Activated CD8-positive, alpha-beta memory T cell treated with anti-CD3 and anti-CD28 coated beads for 48 hours (primary cell): ENCODE measurements around the gene FAM174B.

ENCODE experiments used
- DNase-seq, 3 experiments: peaks; one replicate each; pipeline ENCODE4 v3.0.0-alpha.2; 2020; ENCODE audit warnings: low read depth in 2 of 3, low spot score in 2 of 3

FAM174B gene

DNA sequence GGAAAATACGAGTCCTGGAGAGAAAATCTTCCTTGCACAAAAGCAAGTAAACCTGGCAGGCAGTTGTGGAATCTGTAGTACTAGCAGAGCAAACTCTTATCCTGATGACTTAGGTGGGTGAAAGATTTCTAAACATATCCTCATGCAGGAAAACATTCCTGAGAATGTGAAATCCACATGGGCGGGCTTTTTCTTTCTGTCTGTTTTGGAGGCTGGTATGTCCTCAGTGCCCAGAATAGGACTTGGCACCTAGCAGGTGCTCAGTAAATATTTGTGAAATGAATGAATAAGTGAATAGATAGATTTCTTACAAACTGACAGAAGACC is 53.3 kb downstream of the FAM174B start:
- no peak for DNase-seq

DNA sequence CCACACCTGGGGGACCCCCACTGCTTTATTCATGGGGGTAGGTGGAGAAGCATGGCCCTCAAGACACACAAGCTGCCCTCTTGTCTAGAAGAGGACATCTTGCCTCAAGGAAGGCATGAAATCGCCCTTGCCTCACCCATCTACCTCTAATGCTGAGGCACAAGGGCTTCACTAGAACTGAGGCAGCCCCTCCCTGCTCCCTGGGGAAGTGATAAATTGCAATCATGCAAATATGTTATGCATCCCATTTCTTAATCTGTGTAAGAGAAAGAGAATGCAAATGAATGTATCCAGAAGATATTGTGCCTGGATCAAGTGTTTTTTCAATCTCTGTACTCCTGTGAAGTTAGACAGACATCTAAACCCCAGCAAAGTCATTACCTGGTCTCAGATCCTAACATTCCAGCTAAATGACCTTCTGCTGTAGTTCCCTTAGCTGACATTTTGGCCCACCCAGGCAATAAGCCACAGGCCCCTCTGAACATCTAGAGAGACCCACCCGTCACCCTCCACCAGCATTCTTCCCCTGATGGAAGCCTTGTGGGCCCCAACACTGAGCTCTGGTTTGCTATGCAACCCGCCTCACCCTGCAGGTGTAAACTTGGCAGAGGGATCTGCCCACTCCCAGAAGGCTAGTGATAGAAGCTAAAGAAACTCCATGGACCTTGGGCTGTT is 53.8 kb downstream of the FAM174B start:
- no peak for DNase-seq

DNA sequence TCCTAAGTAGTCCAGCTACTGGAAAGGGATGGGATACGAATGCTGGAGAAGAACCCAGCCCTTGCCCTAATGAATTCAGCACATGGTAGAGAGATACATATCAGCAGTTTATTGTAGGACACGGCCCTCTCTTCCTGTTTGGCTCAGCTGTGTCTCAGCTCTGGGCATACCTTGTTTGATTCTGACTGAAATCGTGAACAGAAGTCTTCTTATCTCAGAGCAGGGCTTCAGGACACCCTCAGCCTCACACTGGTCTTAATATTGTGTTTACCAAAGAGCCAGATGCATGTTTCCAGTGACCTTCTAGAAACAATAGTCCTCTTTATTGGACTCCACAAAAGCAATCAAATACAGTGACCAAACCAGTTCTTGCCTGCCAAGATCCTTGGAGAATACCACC is 54.7 kb downstream of the FAM174B start:
- no peak for DNase-seq

DNA sequence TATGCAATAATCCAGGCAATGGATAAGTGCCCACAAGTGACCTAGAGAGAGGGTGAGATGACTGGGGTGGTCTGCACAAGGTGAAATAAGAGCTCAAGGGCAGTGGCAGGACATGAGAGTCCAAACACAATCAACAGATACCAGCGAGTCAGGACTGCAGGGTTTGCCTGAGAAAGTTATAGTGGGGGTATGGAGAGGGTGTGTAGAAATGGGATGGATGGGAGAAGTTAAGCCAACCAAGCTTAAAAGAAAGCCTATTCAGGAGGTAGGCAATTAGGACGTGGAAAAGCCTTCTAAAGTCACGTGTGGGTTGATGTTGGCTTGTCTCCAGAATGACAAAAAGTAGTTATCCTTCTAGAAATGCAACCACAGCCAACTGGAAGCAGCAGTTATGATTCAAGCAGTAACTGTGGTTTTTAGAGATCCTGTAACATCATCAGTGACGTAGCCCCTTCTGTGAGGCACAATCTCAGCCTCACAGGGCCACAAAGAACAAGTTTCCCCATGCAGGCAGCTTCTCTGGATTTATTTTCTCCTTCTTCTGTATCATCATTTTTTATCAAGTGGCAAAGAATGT is 56.1 kb downstream of the FAM174B start:
- no peak for DNase-seq

DNA sequence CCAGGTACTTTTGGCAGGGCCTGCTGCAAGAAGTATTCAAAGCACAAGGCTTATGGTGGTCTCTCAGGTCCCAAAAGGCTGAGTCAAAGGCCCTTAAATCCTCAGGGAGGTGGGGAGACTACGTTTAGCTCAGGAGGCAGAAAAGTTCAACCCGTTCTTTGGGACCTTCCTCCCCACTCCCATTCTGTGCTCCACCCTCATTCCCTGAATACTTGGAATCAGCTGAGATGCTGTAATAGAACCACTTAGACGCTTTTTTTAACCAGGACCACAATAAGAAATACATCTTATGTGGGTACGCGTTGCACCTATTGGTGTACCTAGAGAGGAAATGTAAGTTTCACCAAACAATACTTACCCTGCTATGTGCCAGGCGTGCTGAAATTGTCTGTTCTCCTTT is 58.0 kb downstream of the FAM174B start:
- DNase-seq = no peak

DNA sequence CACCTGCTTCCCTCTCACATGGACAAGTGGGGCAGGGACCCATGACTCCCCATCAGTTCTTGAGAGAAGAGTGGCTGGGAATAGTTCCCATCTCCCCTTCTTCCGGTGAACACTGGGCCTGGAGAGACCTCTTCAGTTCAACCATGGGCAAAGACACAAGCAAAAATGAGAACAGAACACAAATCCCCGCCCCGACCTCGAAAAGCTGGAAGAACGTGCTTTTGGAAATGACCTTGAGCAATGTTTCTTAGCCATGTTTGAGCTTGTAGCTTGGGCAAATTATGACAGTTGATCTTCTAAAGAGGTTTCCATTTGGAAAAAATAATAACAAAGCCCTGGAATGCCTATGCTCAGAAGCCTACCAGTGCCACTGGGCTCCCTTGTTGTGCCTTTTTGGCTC is 59.0 kb downstream of the FAM174B start:
- DNase-seq = no peak

DNA sequence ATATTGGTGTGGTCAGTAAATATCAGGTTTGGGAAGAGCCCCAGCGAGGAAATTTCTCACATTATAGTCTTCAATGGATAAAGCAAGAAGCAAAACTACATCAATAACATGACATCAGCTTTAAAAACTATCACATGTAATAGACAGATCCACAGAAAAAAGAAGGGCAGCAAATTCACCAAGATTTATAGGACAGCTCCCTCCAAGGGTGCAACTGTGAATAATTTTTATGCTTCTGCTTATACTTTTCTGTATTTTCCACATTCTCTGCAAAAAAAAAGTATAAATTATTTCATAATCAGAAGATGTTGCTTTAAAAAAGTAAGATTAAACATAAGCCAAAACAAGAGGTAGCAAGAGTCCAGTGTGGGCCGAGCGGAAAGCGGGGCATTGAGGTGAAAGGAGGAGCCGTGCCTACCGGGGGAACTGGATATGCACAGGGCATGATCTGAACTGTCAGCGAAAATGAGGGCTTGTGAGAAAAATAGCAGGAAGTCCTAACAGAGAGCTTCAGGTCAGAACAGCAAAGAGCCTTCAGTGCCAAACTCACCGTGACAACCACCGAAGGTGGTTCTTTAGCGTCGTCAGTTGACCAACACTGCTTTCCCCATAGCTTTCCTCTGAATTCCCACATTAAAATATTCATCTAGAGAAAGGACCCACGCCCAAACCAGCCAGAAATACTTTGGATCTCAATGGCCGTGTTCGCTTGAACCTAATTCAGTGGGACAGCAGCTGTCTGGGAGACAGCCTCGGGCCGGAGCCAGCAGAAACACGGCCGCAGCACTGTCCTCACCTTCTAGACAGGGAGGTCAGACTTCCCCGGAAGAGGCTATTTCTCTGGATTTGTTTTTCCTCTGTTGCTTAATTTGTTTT is 59.8 kb downstream of the FAM174B start:
- DNase-seq = no peak

DNA sequence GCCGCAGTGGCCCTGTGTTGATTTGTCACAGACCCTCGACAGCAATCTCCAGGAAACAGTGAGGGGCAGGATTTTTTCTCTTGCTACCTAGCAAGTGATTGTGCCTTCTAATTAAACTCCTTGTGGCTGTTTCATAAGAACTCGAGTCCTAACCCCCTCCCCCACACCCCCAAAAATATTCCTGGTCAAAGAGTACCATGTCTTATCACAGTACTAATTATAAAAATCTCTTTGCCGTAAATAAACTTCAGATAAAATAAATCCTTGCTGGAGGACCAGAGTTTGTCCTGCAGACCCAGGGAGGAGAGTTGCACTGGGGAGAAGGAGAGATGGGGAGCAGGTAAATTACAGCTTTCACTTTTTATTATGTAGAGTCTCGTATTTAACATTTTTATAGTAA is 64.3 kb downstream of the FAM174B start:
- DNase-seq = no peak

DNA sequence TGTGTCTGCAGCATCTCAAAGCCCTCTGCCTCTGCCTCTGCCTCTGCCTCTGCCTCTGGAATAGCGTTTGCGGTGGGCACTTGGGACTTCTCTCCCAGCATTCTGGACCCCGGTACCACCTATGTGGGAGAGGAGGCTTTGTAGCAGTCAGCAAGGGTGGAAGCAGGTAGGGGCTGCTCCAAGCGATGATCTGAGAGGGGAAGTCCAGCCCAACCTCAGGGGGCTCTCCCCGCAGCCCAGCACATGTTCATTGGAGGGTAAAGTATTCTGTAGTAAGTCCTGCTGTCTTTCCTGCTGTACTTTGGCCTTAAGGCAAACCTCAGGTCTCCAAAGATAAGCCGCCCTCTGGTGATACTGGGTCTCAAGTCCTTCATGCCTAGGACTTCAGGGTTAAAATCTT is 68.6 kb downstream of the FAM174B start:
- DNase-seq = no peak

DNA sequence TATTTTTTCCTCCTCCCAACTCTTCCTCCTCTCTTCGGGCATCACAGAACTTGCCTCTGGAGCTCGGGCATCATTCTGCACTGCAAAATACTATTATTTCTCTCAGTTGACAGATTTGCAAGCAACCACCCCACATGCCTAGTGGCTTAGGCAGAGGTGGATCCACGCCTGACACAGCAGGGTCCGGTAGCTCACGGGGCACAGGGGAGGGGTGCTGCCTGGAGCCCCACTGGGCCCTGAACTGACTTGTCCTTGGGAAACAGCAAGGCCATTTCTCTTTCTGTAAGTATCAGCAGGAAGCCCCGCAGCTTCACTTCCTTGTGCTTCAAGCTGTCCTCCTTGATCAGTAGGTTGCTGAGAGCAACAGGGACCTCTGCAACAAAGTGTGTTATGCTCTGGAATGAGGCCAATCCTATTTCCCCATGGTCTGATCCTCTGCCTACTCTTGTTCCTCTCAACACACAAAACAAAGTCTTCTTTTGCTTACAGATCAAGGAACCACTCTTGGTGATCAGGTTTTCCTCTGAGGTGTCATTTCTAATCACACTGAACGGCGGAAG is 69.1 kb downstream of the FAM174B start:
- no peak for DNase-seq

DNA sequence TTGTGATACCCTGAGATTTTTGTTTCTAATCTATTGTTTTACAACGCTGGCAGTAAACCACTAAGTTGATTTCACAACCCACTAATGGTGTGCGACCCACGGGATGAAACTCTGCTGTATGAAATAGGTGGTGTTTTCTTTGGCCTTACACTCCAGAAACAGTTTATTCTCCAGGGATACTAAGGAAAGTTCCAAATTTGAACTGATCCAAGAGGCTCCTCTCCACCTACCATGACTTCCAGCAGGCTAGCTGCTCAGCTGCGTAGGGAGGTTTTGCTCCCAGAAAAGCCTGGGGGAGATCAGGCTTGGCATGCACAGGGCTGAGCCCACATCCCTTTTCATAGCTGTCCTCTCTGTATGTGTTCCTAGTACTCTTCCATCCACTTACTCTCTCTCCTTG is 71.5 kb downstream of the FAM174B start:
- no peak for DNase-seq

DNA sequence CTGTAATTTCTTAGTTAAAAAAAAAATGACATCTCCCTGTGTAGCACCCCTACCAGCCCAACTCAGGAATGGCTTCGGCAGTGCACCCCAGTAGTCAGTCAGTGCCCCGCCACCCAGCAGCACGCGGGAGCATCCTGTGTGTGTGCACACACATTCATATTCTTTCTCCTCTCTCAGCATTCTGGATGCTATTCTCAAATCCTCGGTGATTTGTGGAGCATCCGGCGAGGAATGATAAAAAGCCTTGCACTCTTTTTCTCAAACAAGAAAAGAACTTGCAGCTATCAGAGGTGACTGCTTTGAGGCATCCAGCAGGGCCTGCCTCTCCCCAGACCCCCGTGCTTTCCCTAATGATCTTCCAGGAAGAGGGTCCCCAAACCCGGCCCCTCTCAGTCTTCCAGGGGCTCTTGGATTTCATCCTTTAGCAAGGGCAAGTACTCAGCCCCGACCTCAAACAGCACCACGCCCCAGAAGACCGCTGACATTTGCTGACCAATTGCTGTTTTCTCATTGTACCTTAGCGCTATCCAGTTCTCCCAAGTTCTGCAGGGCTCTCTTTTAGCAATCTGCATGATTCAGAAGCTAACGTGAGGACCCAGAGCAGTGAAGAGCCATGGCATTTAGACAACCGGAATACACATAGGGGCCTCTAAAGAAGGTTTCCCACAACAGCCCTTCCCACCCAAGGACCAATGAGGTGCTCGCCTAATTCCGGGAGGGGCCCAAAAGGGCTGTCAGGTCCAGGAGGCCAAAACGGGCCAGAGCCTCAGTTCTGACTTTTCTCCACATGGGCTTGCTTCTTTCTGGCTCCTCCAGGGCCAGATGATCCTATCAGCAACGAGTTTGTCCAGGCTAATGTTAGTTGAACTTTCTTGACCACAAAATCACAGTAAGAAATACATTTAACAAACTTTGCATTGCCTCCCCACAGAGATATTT is 72.2 kb downstream of the FAM174B start:
- no peak for DNase-seq

DNA sequence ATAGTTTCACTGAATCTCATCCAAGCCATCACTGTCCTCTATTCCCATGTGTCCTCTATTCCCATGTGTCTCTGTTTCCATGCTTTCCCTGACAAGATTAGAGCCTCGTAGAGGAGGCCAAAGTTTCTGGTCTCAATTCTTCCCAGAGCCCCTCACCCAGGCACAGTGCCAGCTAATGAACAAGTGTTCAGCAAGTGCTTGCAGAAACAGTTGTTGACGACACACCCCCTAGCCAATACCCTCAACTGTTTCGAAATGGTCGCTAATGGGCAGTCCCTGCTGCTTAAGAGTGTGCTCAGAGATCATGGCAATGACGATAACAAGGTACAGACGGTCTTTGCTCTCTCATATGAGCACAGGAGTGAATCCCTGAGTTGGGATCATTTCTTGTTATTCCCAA is 73.4 kb downstream of the FAM174B start:
- no peak for DNase-seq

DNA sequence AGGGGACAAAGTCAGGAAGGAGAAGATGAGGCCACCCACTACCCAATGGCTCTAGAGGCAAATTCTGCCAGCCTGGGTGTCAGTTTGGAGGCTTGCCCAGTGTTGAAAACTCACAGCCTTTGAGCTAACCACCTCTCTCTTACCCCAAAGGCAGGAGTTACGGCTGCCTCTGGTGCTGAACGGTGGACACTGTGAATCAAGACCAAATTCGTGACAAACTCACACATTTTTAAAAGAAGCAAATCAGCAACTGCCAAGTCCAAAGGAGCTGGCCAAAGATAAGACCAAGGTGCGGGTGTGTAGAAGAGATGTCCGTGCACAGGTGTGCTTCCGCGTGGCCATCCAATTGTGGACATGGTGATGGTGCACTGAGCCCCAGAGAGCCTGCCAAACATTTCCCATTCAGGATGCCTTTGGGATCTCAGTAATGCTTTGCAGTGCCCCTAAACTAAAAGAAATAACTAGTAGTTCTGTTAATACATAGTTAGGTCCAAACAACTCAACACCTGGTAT is 74.6 kb downstream of the FAM174B start:
- no peak for DNase-seq

DNA sequence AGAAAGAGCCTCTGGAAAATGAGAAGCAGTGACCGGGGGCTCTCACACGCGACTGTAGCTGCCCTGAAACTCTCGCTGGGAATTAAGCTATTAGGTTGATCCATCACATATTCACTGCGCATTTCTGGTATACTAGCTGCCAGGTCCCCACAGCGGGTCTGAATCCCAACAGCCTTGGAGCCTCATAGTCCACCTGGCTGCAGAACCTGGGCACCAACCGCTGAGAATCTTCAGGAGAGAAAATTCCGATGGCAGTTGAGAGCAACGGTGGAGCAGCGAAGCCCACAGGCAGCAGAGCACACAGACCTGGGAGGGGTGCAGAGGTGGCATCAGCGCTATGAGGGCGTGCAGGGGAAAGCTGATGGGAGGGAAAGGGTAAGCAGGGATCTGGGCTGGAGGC is 75.1 kb downstream of the FAM174B start:
- DNase-seq = no peak

DNA sequence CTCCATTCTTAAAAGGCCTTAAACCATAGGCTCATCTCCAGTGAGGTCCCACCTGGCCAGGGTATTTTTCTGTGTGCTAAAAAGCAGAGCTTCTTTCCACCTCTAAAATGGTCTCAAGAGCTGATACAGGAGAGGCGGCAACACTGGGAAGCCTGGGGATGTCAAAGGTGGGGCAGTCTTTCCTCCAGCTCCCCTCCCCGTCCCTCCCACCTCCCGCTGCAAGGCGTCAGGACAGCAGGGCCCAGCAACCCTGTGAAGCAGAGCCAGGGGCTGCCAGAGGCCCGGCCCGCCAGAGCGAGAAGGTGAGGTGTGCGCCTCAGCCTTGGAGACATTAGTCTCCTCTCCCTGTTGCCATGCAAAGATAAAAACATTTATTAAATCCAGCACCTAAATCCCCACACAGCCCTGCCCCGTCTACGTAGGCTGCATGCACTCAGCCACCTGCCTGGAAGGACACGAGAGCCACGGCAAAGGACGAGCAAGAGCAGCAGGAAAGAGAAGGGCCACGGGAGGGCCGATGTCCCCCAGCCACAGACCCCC is 75.6 kb downstream of the FAM174B start:
- no peak for DNase-seq

DNA sequence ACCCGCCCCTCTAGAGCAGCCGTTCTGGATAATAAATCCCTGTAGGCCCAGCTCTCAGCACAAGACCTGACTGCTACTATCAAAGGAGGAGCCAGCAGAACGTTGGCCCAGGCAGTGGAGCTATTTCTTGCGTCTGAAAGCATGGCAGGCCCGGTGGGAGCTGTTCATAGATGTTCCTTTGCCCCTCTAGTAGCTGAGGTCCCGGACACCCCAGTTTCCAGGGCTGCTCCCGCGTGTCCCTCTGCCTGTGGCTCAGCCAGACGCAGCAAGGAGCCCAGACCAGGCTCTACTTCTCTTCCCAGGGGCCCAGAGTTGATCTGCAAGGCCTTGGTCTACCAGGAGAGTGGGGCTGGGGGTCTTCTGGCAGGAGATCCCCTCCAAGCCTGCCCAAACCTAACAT is 76.1 kb downstream of the FAM174B start:
- no peak for DNase-seq

DNA sequence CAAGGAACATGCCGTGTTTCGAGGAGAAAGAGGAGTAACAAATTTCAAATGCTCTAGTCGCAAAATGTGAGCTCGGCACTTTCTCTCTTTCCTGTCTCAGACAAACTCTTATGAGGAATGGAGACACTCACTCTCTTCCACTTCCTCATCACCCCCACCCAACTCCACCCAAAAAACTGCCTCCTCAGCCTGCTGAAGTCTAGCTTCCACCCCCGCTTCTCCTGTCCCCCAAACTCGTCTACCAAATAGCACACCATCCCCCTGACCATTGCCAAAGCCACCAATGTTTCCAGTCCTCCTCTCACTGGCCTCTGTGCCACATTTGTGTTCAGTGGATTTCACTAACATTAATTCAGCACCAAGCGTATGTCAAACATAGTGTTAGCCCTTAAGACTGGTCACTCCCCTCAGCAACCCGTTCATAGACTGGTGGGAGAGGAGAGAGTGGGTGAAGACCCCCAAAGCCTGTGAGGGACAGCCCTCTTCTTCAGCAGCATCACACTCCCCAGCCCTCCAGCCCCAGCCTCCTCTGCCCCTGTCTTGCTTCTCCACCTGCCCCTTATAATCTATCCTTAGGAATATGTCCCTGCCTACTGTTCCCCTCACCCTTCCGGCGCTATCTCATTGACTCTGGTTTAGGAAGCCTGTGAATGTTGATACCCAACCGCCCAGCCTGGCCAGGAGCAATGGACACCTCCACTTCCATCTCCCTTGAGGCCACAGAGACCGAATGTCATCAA is 77.3 kb downstream of the FAM174B start:
- no peak for DNase-seq

DNA sequence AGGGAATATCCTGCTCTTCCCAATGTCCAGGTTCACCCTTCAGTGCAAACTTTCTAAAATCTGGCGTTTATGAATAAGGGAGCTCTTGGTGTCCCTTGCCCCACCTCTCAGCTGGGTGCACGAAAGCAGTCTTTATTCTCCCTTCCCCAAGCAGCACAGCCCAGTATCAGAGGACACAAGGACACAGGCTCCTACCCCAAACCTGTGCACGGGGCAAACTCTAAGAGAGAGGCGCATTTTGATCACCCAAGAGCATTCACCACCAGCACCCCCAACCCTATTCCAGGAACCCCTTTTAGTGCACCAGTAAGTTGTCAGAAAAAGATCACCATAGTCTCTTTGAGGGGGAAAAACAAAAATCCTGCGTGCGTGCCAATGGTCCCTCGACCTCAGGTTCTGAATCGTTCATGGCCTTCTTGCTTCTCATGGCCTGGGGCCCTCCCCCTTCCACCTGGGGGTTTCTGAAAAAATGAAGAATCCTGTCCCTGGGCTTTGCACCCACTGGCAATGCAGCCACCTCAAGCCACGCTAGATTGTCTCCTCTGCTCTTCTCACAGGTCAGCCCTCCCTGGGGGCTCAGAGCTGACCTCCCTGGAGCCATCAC is 78.9 kb downstream of the FAM174B start:
- DNase-seq = no peak

DNA sequence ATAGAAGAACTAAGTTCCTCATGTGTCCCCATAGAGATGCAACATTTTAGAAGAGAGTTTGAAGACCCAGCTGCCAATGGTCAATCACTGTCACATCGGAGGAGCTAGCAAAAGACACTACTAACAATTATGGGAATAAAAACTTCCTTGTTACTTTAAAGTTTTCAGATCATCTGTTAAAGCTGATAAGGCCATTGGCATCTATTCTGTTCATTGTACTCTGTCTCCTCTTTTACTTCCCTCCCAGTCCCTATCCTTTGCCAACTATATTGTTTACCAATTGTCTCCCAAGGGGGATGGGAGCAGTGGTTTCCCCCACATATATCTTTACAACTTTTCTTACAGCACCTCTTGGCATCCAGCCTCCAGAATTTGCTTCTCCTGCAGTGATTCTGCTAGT is 81.0 kb downstream of the FAM174B start:
- no peak for DNase-seq
